ENCODE results near the gene ACSL3.

ACSL3 gene

DNA sequence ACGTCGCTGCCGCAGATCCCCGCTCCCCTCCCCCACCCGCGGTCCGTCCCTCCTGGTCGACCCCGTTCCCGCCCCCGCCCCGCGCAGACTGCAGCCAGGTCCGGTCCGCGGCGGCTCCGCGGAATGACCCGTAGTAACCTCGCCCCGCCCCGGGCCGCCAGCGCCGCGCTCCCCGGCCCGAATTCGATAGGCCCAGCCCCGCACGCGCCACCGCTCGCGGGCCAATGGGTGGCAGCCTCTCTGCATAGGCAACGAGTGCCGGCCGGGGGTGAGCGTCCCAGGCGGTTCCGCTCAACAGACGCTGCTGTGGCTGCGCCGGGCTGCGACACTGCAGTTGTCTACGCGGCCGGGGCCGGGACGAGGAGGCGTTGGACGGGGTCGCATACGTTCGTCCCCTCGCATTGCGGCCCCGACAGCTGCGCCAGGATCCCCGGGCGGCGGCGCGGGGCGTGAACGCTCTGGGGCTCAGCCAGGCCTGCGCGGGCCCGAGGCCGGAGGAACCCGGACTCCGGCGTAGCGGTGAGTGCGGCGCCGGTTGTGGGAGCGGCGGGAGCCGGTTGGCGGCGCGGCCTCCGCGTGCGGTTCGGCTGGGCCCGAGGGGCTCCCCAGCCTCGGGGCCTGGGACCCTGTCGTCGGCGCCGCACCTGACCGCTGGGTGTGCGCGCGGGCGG is at the start of gene ACSL3:
Gene ACSL3 (plus strand): TSS at position 297 of the 671 bp plus-strand sequence. CDS start 47,737 bp downstream, outside the sequence.
- Mint-ChIP-seq H3K4me3 (peak within 1 kb of the TSS; percentile 80), H3K4me1 (peaks cover 16% of the 10 kb centered on the region), H3K27ac (peak within 1 kb of the TSS; percentile 90), H3K27me3 (no peaks in the 10 kb centered on the region), H3K9me3 (no peaks in the 10 kb centered on the region), H3K36me3 (no peaks in the 10 kb centered on the region)

DNA sequence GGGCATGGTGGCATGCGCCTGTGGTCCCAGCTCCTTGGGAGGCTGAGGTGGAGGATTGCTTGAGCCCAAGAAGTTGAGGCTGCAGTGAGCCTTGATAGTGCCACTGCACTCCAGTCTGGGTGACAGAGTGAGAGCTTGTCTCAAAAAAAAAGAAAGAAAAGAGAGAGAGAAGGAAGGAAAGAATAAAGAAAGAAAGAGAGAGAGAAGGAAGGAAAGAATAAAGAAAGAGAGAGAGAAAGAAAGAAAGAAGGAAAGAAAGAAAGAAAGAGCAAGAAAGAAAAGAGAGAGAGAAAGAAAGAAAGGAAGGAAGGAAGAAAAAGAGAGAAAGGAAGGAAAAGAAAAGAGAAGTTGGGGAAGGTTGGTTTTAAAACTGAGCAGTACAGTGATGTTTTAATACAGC is 49.0 kb upstream of the ACSL3 start:
- Mint-ChIP-seq H3K36me3 (no peaks in the 10 kb centered on the region), H3K4me1 (no peaks in the 10 kb centered on the region), H3K4me3 (no peak overlapping the region), H3K27me3 (peaks cover 1% of the 10 kb centered on the region), H3K27ac (no peak overlapping the region), H3K9me3 (no peaks in the 10 kb centered on the region)

- Mint-ChIP-seq H3K4me1 (no peaks in the 10 kb centered on the region), H3K4me3 (no peak overlapping the region), H3K27me3 (no peaks in the 10 kb centered on the region), H3K27ac (no peak overlapping the region), H3K9me3 (no peaks in the 10 kb centered on the region), H3K36me3 (no peaks in the 10 kb centered on the region)
Measured at GRCh38 chr2:222813177-222813843, 47.5 kb upstream of the ACSL3 start.

GRCh38 chr2:222819722-222820333 is 41.0 kb upstream of the ACSL3 start:
- Mint-ChIP-seq H3K27ac (no peak overlapping the region), H3K4me1 (no peaks in the 10 kb centered on the region), H3K9me3 (no peaks in the 10 kb centered on the region), H3K4me3 (no peak overlapping the region), H3K27me3 (no peaks in the 10 kb centered on the region), H3K36me3 (no peaks in the 10 kb centered on the region)

DNA sequence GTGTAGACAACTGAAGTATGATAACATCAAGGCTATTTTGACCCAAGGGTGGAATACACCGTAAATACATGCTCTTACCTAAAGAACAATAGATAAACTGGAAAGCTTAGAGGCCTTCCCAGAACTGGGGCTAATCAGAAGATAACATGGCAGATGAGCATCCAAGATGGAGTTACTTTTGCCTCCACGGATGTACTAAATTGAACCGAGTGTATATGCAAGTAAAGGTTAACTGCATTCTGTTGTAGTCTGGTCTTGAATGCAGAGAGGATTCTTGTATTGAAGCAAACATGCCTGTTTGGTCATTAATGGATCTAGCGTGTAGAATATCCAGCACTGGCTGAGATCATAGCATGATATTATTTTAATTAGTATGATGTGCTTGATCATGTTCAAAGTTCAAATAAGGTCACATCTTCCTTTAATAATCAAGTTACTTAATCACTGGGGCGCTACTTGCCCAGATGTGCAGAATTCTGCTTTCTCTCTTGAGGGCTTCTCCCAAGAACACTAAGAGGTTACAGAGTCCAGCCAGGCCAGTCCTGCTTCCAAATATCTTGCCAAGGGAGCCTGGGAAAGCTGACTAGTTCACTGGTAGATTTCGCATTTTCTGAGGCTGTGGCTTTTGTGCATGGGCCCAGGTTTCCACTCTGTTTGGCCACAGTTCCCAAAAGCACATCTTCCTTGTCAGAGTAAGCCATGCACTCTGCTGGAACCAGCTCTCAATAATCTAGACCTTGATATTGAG is 37.5 kb upstream of the ACSL3 start:
- Mint-ChIP-seq H3K9me3 (no peaks in the 10 kb centered on the region), H3K4me3 (no peak overlapping the region), H3K27ac (no peak overlapping the region), H3K36me3 (no peaks in the 10 kb centered on the region), H3K27me3 (no peaks in the 10 kb centered on the region), H3K4me1 (no peaks in the 10 kb centered on the region)

GRCh38 chr2:222825031-222825430 is 35.8 kb upstream of the ACSL3 start:
- no peak overlapping the region for H3K27ac Mint-ChIP-seq
- no peak overlapping the region for H3K4me3 Mint-ChIP-seq
- no peaks in the 10 kb centered on the region for H3K27me3 Mint-ChIP-seq
- H3K9me3 Mint-ChIP-seq = no peaks in the 10 kb centered on the region
- no peaks in the 10 kb centered on the region for H3K36me3 Mint-ChIP-seq
- no peaks in the 10 kb centered on the region for H3K4me1 Mint-ChIP-seq

DNA sequence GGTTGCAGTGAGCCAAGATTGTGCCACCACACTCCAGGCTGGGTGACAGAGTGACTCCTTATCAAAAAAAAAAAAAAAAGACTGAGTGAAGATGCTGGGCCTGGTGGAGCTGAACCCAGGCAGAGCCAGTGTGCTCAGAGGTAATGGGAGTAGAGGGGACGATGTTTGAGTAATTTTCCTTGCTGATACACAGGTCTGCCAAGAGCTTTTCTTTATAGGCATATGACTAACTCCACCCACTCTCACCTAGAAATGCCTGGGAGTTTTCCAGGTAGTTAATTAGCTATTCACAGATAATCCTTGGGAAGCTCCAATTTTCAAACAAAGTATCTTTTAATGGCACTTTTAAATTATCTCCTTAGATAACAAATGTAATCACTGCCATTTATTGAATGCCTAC is 33.4 kb upstream of the ACSL3 start:
- Mint-ChIP-seq H3K9me3 (no peaks in the 10 kb centered on the region), H3K27me3 (no peaks in the 10 kb centered on the region), H3K4me3 (no peak overlapping the region), H3K36me3 (no peaks in the 10 kb centered on the region), H3K4me1 (no peaks in the 10 kb centered on the region), H3K27ac (no peak overlapping the region)

GRCh38 chr2:222828572-222828971 is 32.3 kb upstream of the ACSL3 start:
- no peaks in the 10 kb centered on the region for H3K9me3 Mint-ChIP-seq
- H3K27ac Mint-ChIP-seq = no peak overlapping the region
- no peaks in the 10 kb centered on the region for H3K27me3 Mint-ChIP-seq
- H3K36me3 Mint-ChIP-seq = no peaks in the 10 kb centered on the region
- no peak overlapping the region for H3K4me3 Mint-ChIP-seq
- H3K4me1 Mint-ChIP-seq = no peaks in the 10 kb centered on the region

DNA sequence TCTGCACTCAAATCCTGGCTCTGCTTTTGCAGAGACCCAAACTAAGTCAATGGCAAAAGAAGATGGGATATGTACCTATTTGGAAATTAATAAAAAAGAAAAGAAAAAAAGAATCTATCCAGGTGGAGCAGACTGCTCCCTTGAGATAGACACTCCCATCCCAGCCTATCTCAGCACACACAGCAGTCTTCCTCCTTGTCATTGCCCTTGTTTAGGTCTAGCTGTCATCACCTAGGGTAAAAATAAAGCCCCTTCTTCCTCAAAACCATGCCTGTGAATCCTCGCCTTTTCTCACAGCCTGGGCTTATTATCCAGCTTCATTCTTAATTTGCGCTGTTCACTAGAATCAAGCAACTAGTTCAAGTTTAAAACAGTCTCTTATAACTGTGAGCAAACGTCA is 30.7 kb upstream of the ACSL3 start:
- Mint-ChIP-seq H3K36me3 (no peaks in the 10 kb centered on the region), H3K4me1 (no peaks in the 10 kb centered on the region), H3K27ac (no peak overlapping the region), H3K27me3 (peaks cover under 1% of the 10 kb centered on the region), H3K9me3 (no peaks in the 10 kb centered on the region), H3K4me3 (no peak overlapping the region)

DNA sequence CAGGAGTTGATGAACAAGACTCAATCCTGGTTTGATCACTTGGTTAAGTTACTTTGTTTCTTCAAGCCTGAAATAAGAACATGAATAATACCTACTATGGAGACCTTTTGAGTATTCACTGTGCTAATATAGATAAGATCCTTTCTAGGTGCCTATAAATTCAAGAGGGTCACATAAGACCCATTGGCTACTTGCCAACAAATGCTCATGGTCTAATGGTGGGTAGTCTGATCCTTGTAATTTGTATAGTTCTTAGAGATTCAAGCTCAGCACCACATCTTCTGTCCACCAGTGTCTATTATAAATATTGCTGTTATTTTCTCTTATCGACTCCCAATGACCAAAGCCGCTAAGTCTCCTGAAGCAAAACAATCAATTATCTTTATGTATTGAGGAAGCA is 27.4 kb upstream of the ACSL3 start:
- Mint-ChIP-seq H3K9me3 (no peaks in the 10 kb centered on the region), H3K27me3 (peaks cover 9% of the 10 kb centered on the region), H3K4me1 (no peaks in the 10 kb centered on the region), H3K4me3 (no peak overlapping the region), H3K36me3 (no peaks in the 10 kb centered on the region), H3K27ac (no peak overlapping the region)

DNA sequence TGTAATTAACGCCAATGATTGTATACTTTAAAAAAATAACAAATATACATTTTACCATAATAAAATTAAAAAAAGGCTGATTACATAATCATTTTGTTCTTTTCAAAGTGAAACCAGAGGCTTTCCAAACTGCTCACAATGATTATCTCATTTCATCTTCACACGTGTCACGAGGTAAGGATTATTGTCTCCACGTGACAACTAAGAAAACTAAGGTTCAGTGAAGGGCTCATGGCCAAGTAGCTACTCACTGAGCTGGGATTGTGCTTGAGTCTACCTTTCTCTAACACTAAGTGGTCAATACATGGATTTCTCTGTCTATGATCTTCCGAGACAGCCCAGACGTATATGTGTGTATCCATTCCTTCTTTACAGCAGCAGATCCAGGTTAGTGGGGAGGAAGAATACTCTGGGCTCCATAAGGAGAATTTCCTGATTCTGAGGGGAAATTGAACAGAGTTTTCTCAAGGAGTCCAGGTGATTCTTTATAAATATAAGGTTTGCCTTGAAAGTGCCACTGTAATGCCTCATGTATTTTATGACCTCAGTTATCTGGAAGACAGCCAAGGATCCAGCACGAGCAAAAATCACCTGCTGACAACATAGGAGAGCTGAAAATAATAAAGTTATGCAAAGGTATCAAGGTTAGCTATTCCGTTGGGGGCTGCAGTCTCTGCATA is 25.6 kb upstream of the ACSL3 start:
- H3K27me3 Mint-ChIP-seq = peaks cover 9% of the 10 kb centered on the region
- H3K4me1 Mint-ChIP-seq = peaks cover 4% of the 10 kb centered on the region
- no peaks in the 10 kb centered on the region for H3K9me3 Mint-ChIP-seq
- H3K4me3 Mint-ChIP-seq = no peak overlapping the region
- H3K36me3 Mint-ChIP-seq = no peaks in the 10 kb centered on the region
- no peak overlapping the region for H3K27ac Mint-ChIP-seq

DNA sequence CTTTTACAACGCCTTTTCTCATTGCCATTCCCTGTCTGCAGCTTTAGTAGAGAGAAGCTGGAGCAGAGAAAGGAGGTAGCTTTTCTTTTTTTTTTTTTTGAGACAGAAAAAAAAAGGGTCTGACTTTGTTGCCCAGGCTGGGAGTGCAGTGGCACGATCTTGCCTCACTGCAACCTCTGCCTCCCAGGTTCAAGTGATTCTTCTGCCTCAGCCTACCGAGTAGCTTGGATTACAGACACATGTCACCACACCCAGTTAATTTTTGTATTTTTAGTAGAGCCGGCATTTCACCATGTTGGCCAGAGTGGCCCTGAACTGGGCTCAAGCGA is 25.0 kb upstream of the ACSL3 start:
- H3K27ac Mint-ChIP-seq = no peak overlapping the region
- peaks cover 9% of the 10 kb centered on the region for H3K27me3 Mint-ChIP-seq
- H3K36me3 Mint-ChIP-seq = no peaks in the 10 kb centered on the region
- no peak overlapping the region for H3K4me3 Mint-ChIP-seq
- H3K9me3 Mint-ChIP-seq = no peaks in the 10 kb centered on the region
- peaks cover 9% of the 10 kb centered on the region for H3K4me1 Mint-ChIP-seq

DNA sequence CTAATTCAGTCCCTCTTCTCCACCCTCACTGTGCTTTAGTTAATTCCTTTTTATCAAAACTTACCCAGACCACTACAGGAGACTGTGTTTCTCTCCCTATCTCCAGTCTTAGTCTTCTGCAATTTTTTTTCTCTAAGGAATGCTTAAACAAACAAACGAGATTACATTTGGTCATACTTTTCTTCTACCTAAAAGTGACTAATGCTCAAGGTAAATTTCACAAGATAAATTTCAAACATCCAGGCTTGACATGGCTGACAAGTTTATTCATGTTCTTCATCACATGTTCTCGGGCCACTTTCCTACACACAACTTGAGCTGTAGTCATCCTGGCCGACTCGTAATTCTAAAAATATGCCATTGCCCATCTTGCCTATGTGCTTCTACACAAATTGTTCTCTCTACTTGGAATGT is 23.2 kb upstream of the ACSL3 start:
- Mint-ChIP-seq H3K9me3 (no peaks in the 10 kb centered on the region), H3K36me3 (no peaks in the 10 kb centered on the region), H3K4me1 (peaks cover 17% of the 10 kb centered on the region), H3K4me3 (no peak overlapping the region), H3K27me3 (peaks cover 9% of the 10 kb centered on the region), H3K27ac (no peak overlapping the region)

- Mint-ChIP-seq H3K9me3 (no peaks in the 10 kb centered on the region), H3K4me1 (peaks cover 18% of the 10 kb centered on the region), H3K4me3 (no peak overlapping the region), H3K27ac (no peak overlapping the region), H3K36me3 (no peaks in the 10 kb centered on the region), H3K27me3 (peaks cover 7% of the 10 kb centered on the region)
Measured at GRCh38 chr2:222840060-222840802, 20.6 kb upstream of the ACSL3 start.
